HG03064 (cell line): ENCODE data around the gene TRIP12.
"Not testable (repeated sequence)": the region's sequence is repeated elsewhere in the genome, so short reads cannot be mapped to it uniquely, and the experiment has no call there.

Experiments used
- ATAC-seq: cut with Tn5 transposase; IDR thresholded peaks from one replicate; pipeline ENCODE4 v1.9.1; 2021; ENCODE audit warnings: low read depth; ENCODE audit not compliant: unreplicated experiment

The TRIP12 gene

GRCh38 chr2:229780856-229781773 lies 140.7 kb downstream of the TRIP12 start:
- ATAC-seq = no peak

GRCh38 chr2:229779650-229780049 lies 142.2 kb downstream of the TRIP12 start:
- ATAC-seq = no peak

GRCh38 chr2:229777716-229778115 lies 144.1 kb downstream of the TRIP12 start:
- no peak for ATAC-seq

GRCh38 chr2:229775614-229776313 lies 146.0 kb downstream of the TRIP12 start:
- no peak for ATAC-seq

GRCh38 chr2:229774237-229774636 lies 147.6 kb downstream of the TRIP12 start:
- no peak for ATAC-seq

- ATAC-seq = no peak
Measured at GRCh38 chr2:229768235-229768634, 153.6 kb downstream of the TRIP12 start.

- ATAC-seq = no peak
Measured at GRCh38 chr2:229765721-229766120, 156.1 kb downstream of the TRIP12 start.

- ATAC-seq = no peak
Measured at GRCh38 chr2:229761663-229762062, 160.1 kb downstream of the TRIP12 start.

GRCh38 chr2:229757462-229757861 lies 164.3 kb downstream of the TRIP12 start:
- ATAC-seq = not testable (repeated sequence)

- no peak for ATAC-seq
Measured at GRCh38 chr2:229752970-229753729, 168.7 kb downstream of the TRIP12 start.

GRCh38 chr2:229749779-229750178 lies 172.0 kb downstream of the TRIP12 start:
- no peak for ATAC-seq

- no peak for ATAC-seq
Measured at GRCh38 chr2:229748950-229749349, 172.9 kb downstream of the TRIP12 start.

- ATAC-seq = not testable (repeated sequence)
Measured at GRCh38 chr2:229742691-229743090, 179.1 kb downstream of the TRIP12 start.

- ATAC-seq = no peak
Measured at GRCh38 chr2:229740279-229740678, 181.5 kb downstream of the TRIP12 start.

- ATAC-seq = no peak
Measured at GRCh38 chr2:229738024-229738625, 183.7 kb downstream of the TRIP12 start.

- no peak for ATAC-seq
Measured at GRCh38 chr2:229734410-229734809, 187.4 kb downstream of the TRIP12 start.

GRCh38 chr2:229733611-229734245 lies 188.1 kb downstream of the TRIP12 start:
- no peak for ATAC-seq

- no peak for ATAC-seq
Measured at GRCh38 chr2:229732897-229733296, 188.9 kb downstream of the TRIP12 start.

GRCh38 chr2:229731916-229732315 lies 189.9 kb downstream of the TRIP12 start:
- no peak for ATAC-seq

GRCh38 chr2:229731363-229731762 lies 190.4 kb downstream of the TRIP12 start:
- ATAC-seq = no peak
